CD14-positive monocyte (primary cell): ENCODE data around the gene SLC25A26. TPM values are rescaled to one million over a fixed set of nuclear protein-coding genes. Genes with fewer than 3 reads are reported as not detected.

Experiments used
- DNase-seq, 3 donors: peaks; one replicate each; pipeline ENCODE4 v3.0.0-alpha.2; 2011 to 2022
- H2AFZ ChIP-seq: 2 replicates; pipeline ENCODE4 v1.6.0; 2012; ENCODE audit warnings: mild to moderate bottlenecking, low read depth, low read length, inconsistent platforms; ENCODE audit not compliant: insufficient read depth, poor library complexity, severe bottlenecking
- H3K27ac ChIP-seq, 2 donors: 1 replicate in 1 of 2; 2 replicates in 1 of 2; pipeline ENCODE4 v1.5.1; 2012 to 2013; ENCODE audit warnings: low read length in 2 of 2, control low read depth in 1 of 2, inconsistent platforms in 1 of 2, low read depth in 1 of 2, mild to moderate bottlenecking in 1 of 2
- H3K27me3 ChIP-seq, 2 donors: one replicate each; pipeline versions ENCODE4 v1.6.0 to v1.6.1; 2011 to 2013; ENCODE audit warnings: low read length in 2 of 2; ENCODE audit not compliant: control insufficient read depth in 2 of 2, insufficient read depth in 2 of 2
- H3K36me3 ChIP-seq, 2 donors: replicated peaks in 1 of 2; 1 replicate in 1 of 2; 2 replicates in 1 of 2; pipeline versions ENCODE4 v1.5.1 to v1.6.1; 2012 to 2013; ENCODE audit warnings: low read length in 2 of 2, control low read depth in 1 of 2, inconsistent platforms in 1 of 2, mild to moderate bottlenecking in 1 of 2; ENCODE audit not compliant: insufficient read depth in 2 of 2, control insufficient read depth in 1 of 2
- H3K4me1 ChIP-seq, 2 donors: 1 replicate in 1 of 2; 2 replicates in 1 of 2; pipeline versions ENCODE4 v1.5.1 to v1.6.1; 2012 to 2013; ENCODE audit warnings: low read length in 2 of 2, control low read depth in 1 of 2, inconsistent platforms in 1 of 2, mild to moderate bottlenecking in 1 of 2, moderate library complexity in 1 of 2; ENCODE audit not compliant: insufficient read depth in 2 of 2, control insufficient read depth in 1 of 2
- H3K4me2 ChIP-seq: replicated peaks from 2 replicates; pipeline ENCODE3; 2012; ENCODE audit warnings: low read length, moderate library complexity, mild to moderate bottlenecking; ENCODE audit not compliant: poor library complexity, severe bottlenecking; ENCODE audit errors: extremely low read depth
- H3K4me3 ChIP-seq, 3 experiments: fragments of 200-600 bp in 1 of 3; sonication (generic) in 1 of 3; replicated peaks in 1 of 3; 1 replicate in 2 of 3; 2 replicates in 1 of 3; pipeline ENCODE4 v1.5.1; 2011 to 2013; ENCODE audit warnings: low read length in 3 of 3, mild to moderate bottlenecking in 3 of 3, control low read depth in 2 of 3, low read depth in 2 of 3, inconsistent platforms in 1 of 3, moderate library complexity in 1 of 3
- H3K79me2 ChIP-seq: 2 replicates; pipeline ENCODE4 v1.6.0; 2012; ENCODE audit warnings: mild to moderate bottlenecking, control low read depth, inconsistent platforms, low read length, moderate library complexity; ENCODE audit not compliant: insufficient read depth
- H3K9ac ChIP-seq: 2 replicates; pipeline ENCODE4 v1.6.0; 2017; ENCODE audit warnings: low read length, mild to moderate bottlenecking; ENCODE audit not compliant: insufficient read depth, poor library complexity, severe bottlenecking
- H3K9me3 ChIP-seq, 2 donors: replicated peaks in 1 of 2; 1 replicate in 1 of 2; 2 replicates in 1 of 2; pipeline versions ENCODE4 v1.5.1 to v1.6.1; 2012 to 2013; ENCODE audit warnings: low read length in 2 of 2, control low read depth in 1 of 2; ENCODE audit not compliant: control insufficient read depth in 1 of 2, insufficient read depth in 1 of 2
- H4K20me1 ChIP-seq: 2 replicates; pipeline ENCODE4 v1.6.0; 2012; ENCODE audit warnings: mild to moderate bottlenecking, low read length, control low read depth, moderate library complexity; ENCODE audit not compliant: insufficient read depth
- H3K27ac Mint-ChIP-seq, 7 donors: one replicate each; pipeline ENCODE4 v1.8.0; 2020; ENCODE audit warnings: mild to moderate bottlenecking in 7 of 7, mixed read lengths in 7 of 7, moderate library complexity in 6 of 7, inconsistent platforms in 2 of 7
- H3K27me3 Mint-ChIP-seq, 3 donors: one replicate each; pipeline ENCODE4 v1.8.0; 2021 to 2022; ENCODE audit warnings: low read depth in 3 of 3, mild to moderate bottlenecking in 3 of 3, mixed read lengths in 3 of 3, moderate library complexity in 3 of 3, inconsistent platforms in 1 of 3
- H3K36me3 Mint-ChIP-seq, 2 donors: one replicate each; pipeline ENCODE4 v1.8.0; 2020; ENCODE audit warnings: mixed read lengths in 2 of 2, inconsistent platforms in 1 of 2, mild to moderate bottlenecking in 1 of 2
- H3K4me1 Mint-ChIP-seq: one replicate; pipeline ENCODE4 v1.8.0; 2020; ENCODE audit warnings: mild to moderate bottlenecking, mixed read lengths
- H3K4me3 Mint-ChIP-seq, 2 donors: one replicate each; pipeline ENCODE4 v1.8.0; 2020; ENCODE audit warnings: mild to moderate bottlenecking in 2 of 2, mixed read lengths in 2 of 2, moderate library complexity in 1 of 2
- H3K9me3 Mint-ChIP-seq, 7 donors: one replicate each; pipeline ENCODE4 v1.8.0; 2020 to 2022; ENCODE audit warnings: mixed read lengths in 7 of 7, mild to moderate bottlenecking in 6 of 7, moderate library complexity in 6 of 7, inconsistent platforms in 2 of 7
- WGBS: methylation state at CpG from one replicate; pipeline ENCODE4 v1.1.5; 2013; ENCODE audit warnings: missing lambda C conversion rate; ENCODE audit not compliant: insufficient coverage; 5-methylcytosine and 5-hydroxymethylcytosine counted together
- intact Hi-C, 2 donors: fragments of 100-400 bp; cut with micrococcal nuclease; formaldehyde crosslinking; loops; one replicate each; pipeline versions ENCODE4 v1.15.0 to v1.15.1; 2023
- polyA plus RNA-seq, 3 donors: library from polyadenylated mRNA; depleted of rRNA in 1 of 3; unstranded in 2 of 3; stranded (reverse) in 1 of 3; fragments of 300-500 nt in 2 of 3; fragments of >200 nt in 1 of 3; fragmentation: Illumina TruSeq in 2 of 3; gene quantifications; 1 replicate in 2 of 3; 2 replicates in 1 of 3; pipeline ENCODE4 v1.2.3, GENCODE V29; 2012 to 2021
- TF ChIP-seq, protein P1 (sequence below): fragments of 200-600 bp; IDR thresholded peaks from one replicate; pipeline ENCODE4 v1.8.0; 2022; ENCODE audit warnings: antibody characterized with exemption, mild to moderate bottlenecking

The SLC25A26 gene
- polyA plus RNA-seq, 3 donors: 11.6 to 23.0 (median 14.4) TPM

DNA sequence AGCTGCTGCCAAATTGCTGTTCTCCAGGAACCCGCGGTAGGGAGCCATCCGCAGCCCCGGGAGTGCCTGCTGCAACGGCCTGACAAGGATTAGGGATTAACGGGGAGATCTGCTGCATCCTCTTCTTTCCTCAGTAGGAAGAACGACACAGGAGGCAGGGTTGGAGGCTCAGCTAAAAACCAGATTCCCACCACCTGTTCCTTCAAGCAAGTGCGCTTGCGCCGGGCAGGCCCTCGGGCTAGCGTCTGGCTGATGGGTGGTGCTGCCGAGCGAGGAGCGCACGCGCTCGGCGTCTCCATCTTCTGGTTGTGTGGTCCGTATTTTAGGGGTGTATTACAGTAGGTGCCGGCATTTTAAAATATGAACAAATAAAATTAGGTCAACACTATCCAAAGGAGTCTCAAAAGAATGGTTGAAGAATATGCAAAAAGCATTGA, 25.4 kb upstream of the SLC25A26 start:
- no peak for DNase-seq
- Histone ChIP-seq H3K27me3 (peaks cover 7 to 19% of the 10 kb centered on the region in 2 donors), H3K79me2 (no peaks in the 10 kb centered on the region), H3K4me3 (no peak overlapping the region), H3K9me3 (no peaks in the 10 kb centered on the region), H4K20me1 (no peaks in the 10 kb centered on the region), H3K4me1 (no peaks in the 10 kb centered on the region), H3K27ac (no peak overlapping the region), H3K9ac (no peak overlapping the region), H3K4me2 (no peak overlapping the region), H3K36me3 (no peaks in the 10 kb centered on the region), H2AFZ (no peak overlapping the region)
- peaks cover 9 to 31% (median 20%) of the 10 kb centered on the region in 3 donors for H3K27me3 Mint-ChIP-seq
- intact Hi-C loops: no loop called here
- H3K4me3 Mint-ChIP-seq: peak overlapping the region in 1 of 2 donors; percentile 46
- no peaks in the 10 kb centered on the region for H3K4me1 Mint-ChIP-seq
- TF ChIP-seq, protein P1, sequence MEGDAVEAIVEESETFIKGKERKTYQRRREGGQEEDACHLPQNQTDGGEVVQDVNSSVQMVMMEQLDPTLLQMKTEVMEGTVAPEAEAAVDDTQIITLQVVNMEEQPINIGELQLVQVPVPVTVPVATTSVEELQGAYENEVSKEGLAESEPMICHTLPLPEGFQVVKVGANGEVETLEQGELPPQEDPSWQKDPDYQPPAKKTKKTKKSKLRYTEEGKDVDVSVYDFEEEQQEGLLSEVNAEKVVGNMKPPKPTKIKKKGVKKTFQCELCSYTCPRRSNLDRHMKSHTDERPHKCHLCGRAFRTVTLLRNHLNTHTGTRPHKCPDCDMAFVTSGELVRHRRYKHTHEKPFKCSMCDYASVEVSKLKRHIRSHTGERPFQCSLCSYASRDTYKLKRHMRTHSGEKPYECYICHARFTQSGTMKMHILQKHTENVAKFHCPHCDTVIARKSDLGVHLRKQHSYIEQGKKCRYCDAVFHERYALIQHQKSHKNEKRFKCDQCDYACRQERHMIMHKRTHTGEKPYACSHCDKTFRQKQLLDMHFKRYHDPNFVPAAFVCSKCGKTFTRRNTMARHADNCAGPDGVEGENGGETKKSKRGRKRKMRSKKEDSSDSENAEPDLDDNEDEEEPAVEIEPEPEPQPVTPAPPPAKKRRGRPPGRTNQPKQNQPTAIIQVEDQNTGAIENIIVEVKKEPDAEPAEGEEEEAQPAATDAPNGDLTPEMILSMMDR: no peak
- no peaks in the 10 kb centered on the region for H3K36me3 Mint-ChIP-seq
- 10% methylated on average over 8 of the region's 21 CpGs for WGBS
- H3K27ac Mint-ChIP-seq: no peak overlapping the region
- H3K9me3 Mint-ChIP-seq: peaks cover 0 to 3% (median 0%) of the 10 kb centered on the region in 7 donors

DNA sequence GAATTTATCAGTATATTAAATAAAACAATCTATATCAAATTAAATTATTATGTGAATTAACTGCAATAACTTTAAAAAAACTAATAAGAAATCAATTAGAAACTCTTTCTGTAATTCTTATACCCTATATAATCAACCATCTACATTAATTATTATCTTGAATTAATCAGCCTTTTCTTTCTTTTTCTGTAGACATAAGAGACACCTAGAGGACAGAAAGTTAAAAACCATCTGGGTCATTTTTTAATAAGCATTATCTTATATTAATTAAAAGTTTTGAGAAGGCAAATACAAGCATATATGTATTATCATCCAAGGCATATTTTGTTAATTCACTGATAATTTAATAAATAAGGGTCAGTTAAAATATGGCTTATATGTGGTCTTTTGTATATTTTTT, 24.2 kb upstream of the SLC25A26 start:
- Mint-ChIP-seq H3K36me3 (no peaks in the 10 kb centered on the region), H3K9me3 (peaks cover 0 to 3% (median 0%) of the 10 kb centered on the region in 7 donors), H3K27ac (no peak overlapping the region), H3K27me3 (peaks cover 9 to 31% (median 20%) of the 10 kb centered on the region in 3 donors), H3K4me1 (no peaks in the 10 kb centered on the region), H3K4me3 (no peak overlapping the region)
- Histone ChIP-seq H3K79me2 (no peaks in the 10 kb centered on the region), H3K9me3 (no peaks in the 10 kb centered on the region), H3K4me3 (no peak overlapping the region), H3K27ac (no peak overlapping the region), H3K4me1 (no peaks in the 10 kb centered on the region), H2AFZ (no peak overlapping the region), H3K36me3 (no peaks in the 10 kb centered on the region), H4K20me1 (no peaks in the 10 kb centered on the region), H3K4me2 (no peak overlapping the region), H3K9ac (no peak overlapping the region), H3K27me3 (peaks cover 7 to 19% of the 10 kb centered on the region in 2 donors)
- no peak for DNase-seq
- intact Hi-C loops: no loop called here
- TF ChIP-seq, protein P1: no peak
